IPS DF 6.9 (cell line): ENCODE data around the gene EVI5.
A peak's percentile ranks its signal among the peaks of the same experiment; 100 is the strongest.
"Not testable (repeated sequence)": the region's sequence is repeated elsewhere in the genome, so short reads cannot be mapped to it uniquely, and the experiment has no call there.

Experiments used
- DNase-seq: peaks from one replicate; pipeline ENCODE4 v3.0.0-alpha.2; 2013; ENCODE audit warnings: low read depth, low spot score
- H3K27ac ChIP-seq: one replicate; pipeline ENCODE4 v1.5.1; 2013; ENCODE audit warnings: low read length, control low read depth
- H3K27me3 ChIP-seq: 2 replicates; pipeline ENCODE4 v1.6.1; 2013; ENCODE audit warnings: mild to moderate bottlenecking, low read length; ENCODE audit not compliant: control insufficient read depth, insufficient read depth
- H3K36me3 ChIP-seq: 2 replicates; pipeline ENCODE4 v1.6.1; 2013; ENCODE audit warnings: low read length; ENCODE audit not compliant: control insufficient read depth, insufficient read depth
- H3K4me1 ChIP-seq: 2 replicates; pipeline ENCODE4 v1.6.1; 2013; ENCODE audit warnings: low read length; ENCODE audit not compliant: control insufficient read depth, insufficient read depth
- H3K4me3 ChIP-seq: 2 replicates; pipeline ENCODE4 v1.5.1; 2013; ENCODE audit warnings: mild to moderate bottlenecking, low read length
- H3K9me3 ChIP-seq: 2 replicates; pipeline ENCODE4 v1.6.1; 2013; ENCODE audit warnings: low read length, inconsistent platforms; ENCODE audit not compliant: control insufficient read depth, insufficient read depth
- WGBS: extraction: QIAGEN DNeasy Blood & Tissue Kit; methylation state at CpG from one replicate; pipeline ENCODE4 v1.1.7; 2013; ENCODE audit warnings: mixed read lengths, missing lambda C conversion rate; ENCODE audit not compliant: insufficient read length, insufficient coverage; 5-methylcytosine and 5-hydroxymethylcytosine counted together

EVI5 gene

DNA sequence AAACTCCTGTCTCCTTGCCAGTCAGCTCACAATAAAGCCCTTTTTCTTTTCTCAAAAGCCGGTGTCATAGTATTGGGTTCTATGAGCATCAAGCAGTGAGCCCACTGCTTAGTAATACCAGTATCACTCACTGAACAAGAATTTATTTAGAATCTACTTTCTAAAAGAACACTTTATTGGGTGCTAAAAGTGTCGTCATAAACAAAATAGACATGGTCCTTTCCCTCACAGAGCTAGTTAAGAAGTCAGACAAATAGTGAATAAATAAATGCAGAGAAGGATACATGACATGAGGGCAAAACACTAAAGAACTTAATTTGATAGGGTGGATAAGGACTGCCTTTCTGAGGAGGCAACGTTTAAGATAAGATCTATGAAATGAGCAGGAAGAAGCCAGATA, 32.2 kb downstream of the EVI5 start:
- no peaks in the 10 kb centered on the region for H3K27me3 ChIP-seq
- no peak overlapping the region for H3K27ac ChIP-seq

DNA sequence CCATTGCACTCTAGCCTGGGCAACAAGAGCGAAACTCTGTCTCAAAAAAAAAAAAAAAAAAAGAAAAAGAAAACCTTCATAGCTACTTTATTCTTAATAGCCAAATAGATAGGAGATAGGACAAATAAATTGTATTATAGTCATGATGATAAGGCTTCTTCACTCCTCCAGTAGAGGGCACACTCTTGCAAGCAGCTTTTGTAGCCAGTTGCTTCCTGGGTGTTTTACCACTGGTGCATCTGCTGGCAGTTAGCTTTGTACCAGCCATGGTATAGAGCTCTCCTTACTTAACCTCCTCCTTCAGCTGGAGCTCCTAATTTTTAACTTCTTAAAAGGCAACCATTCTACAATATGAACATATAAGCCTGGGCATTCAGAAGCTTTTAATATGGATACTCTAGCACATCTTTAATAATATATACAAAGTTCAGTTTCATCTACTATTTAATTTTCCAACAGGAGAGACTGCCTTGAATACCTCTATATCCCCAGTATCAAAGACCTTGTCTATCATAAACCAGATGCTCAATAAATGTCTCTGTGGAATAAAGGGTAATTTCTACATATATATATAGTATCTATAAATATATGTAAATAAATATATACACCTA, 35.8 kb downstream of the EVI5 start:
- no peak overlapping the region for H3K4me3 ChIP-seq
- no peak overlapping the region for H3K27ac ChIP-seq
- H3K27me3 ChIP-seq = no peaks in the 10 kb centered on the region
- no peaks in the 10 kb centered on the region for H3K4me1 ChIP-seq
- no peaks in the 10 kb centered on the region for H3K9me3 ChIP-seq
- peak; percentile 27 for DNase-seq
- WGBS = no CpG with 5 or more reads among the region's 1 CpG
- H3K36me3 ChIP-seq = no peaks in the 10 kb centered on the region

More for the DNA sequence above, 32.2 kb downstream of the EVI5 start:
- no peak overlapping the region for H3K4me3 ChIP-seq
- WGBS = no CpG with 5 or more reads among the region's 3 CpGs
- no peak for DNase-seq
- H3K4me1 ChIP-seq = no peaks in the 10 kb centered on the region; the same call in 1 of the 2 replicates
- H3K36me3 ChIP-seq = no peaks in the 10 kb centered on the region
- H3K9me3 ChIP-seq = no peaks in the 10 kb centered on the region

DNA sequence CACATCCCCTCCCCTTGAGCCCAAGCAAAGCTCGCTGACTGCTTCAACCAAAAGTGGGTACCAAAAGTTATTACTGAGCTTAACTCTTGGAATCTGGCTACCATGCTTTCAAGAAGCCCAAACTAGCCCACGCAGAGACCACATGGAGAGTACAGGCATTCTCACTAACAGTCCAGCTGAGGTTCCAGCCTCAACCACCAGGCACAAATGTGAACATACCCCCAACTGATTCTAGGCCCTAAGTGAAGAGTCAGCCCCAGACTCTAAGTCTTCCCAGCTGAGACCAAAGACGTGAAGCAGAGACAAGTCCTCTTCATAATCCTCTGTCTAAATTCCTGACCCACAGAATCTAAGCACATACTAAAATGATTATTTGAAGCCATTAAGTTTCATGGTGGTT, 36.8 kb downstream of the EVI5 start:
- WGBS = no CpG with 5 or more reads among the region's 3 CpGs
- H3K9me3 ChIP-seq = no peaks in the 10 kb centered on the region

DNA sequence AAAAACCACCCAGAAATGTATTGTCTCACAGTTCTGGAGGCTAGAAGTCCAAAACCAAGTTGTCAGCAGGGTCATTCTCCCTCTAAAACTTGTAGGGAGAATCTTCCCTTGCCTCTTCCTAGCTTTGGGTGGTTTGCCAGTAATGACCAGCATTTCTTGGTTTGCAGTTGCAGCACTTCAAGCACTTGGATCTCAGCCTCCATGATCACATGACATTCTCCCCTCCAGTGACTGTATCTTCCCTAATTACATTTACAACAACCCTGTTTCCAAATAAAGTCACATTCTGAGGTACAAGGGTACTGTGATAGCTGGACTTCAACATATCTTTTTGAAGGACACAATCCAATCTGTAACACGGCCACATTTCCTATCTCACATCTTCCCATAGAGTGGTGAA, 37.2 kb downstream of the EVI5 start:
- no peak for DNase-seq

More for the DNA sequence above, 36.8 kb downstream of the EVI5 start:
- no peak overlapping the region for H3K4me3 ChIP-seq
- no peak overlapping the region for H3K27ac ChIP-seq
- H3K36me3 ChIP-seq = no peaks in the 10 kb centered on the region
- H3K4me1 ChIP-seq = no peaks in the 10 kb centered on the region
- H3K27me3 ChIP-seq = no peaks in the 10 kb centered on the region
- DNase-seq = no peak

DNA sequence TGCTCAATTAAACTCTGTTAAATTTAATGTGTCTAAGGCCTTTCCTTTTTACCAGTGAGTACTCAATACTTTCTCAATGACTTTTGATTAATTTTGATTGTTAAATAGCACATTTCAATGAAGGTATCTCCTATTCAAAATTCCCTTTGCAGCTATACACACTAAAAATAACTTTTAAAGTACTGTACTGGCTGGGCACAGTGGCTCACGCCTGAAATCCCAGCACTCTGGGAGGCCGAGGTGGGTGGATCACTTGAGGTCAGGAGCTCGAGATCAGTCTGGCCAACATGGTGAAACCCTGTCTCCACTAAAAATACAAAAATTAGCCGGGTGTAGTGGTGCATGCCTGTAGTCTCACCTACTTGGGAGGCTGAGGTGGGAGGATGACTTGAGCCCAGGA, 38.7 kb downstream of the EVI5 start:
- not testable (repeated sequence) for H3K9me3 ChIP-seq, H3K36me3 ChIP-seq, H3K4me3 ChIP-seq, H3K27me3 ChIP-seq, H3K27ac ChIP-seq, H3K4me1 ChIP-seq, DNase-seq
- no CpG with 5 or more reads among the region's 4 CpGs for WGBS

More for the DNA sequence above, 37.2 kb downstream of the EVI5 start:
- no peaks in the 10 kb centered on the region for H3K36me3 ChIP-seq
- H3K27ac ChIP-seq = no peak overlapping the region
- no peak overlapping the region for H3K4me3 ChIP-seq
- H3K9me3 ChIP-seq = no peaks in the 10 kb centered on the region
- WGBS = no CpG with 5 or more reads among the region's 1 CpG
- H3K27me3 ChIP-seq = no peaks in the 10 kb centered on the region
- no peaks in the 10 kb centered on the region for H3K4me1 ChIP-seq

DNA sequence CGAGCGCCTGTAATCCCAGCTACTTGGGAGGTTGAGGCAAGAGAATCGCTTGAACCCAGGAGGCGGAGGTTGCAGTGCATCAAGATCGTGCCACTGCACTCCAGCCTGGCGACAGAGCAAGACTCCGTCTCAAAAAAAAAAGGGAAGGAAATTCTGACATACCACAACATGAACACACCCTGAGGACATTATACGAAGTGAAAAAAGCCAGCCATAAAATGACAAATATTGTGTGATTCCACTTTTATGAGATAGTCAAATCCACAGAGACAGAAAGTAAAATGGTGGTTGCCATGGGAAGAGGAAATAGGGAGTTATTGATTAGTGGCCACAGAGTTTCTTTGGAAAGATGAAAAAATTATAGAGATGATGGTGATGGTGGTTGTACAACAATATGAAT, 41.7 kb downstream of the EVI5 start:
- no peak for DNase-seq
- WGBS = no CpG with 5 or more reads among the region's 8 CpGs

DNA sequence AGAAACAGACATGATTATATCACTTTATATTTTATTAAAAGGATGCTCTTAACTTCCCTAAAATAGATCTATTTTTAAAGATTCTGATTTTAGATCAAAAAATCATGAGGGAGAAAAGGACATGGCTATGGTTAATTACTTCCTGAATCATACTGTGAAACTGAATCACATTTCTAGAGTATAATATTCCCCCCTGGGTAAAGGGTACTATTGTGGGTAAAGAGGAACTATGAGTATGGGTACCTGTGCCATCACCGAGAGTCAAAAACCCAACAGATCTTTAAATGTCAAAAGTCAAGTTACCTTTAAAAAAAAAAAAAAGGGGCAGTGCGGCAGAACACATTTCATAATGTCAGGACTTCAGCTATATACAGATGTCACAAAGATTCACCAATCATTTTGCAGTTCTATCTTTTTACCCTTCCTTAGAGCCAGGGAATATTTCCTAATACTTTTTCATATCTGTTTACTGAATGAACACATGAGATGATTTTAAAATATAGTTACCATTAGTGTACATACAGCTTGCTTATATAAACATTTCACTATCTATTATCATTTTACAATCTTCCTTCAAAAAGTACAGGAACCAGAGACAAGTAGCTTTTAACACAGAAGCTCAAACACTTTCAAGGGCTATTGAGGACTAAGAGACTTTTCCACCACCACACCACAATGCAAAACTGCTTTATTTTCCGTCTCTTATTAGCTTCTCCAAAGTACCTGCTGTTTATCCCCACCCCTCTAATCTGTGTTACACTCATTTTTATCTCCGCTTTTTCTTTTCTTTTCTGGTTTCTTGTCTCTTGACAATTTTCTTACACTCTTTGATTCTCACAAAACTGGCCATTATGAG, 45.0 kb downstream of the EVI5 start:
- Histone ChIP-seq H3K4me3 (no peak overlapping the region), H3K27ac (no peak overlapping the region), H3K9me3 (no peaks in the 10 kb centered on the region), H3K4me1 (no peaks in the 10 kb centered on the region), H3K27me3 (no peaks in the 10 kb centered on the region), H3K36me3 (no peaks in the 10 kb centered on the region)
- DNase-seq = no peak
- no CpG with 5 or more reads among the region's 4 CpGs for WGBS

More for the DNA sequence above, 41.7 kb downstream of the EVI5 start:
- Histone ChIP-seq H3K36me3 (no peaks in the 10 kb centered on the region), H3K4me1 (no peaks in the 10 kb centered on the region), H3K27me3 (no peaks in the 10 kb centered on the region), H3K9me3 (no peaks in the 10 kb centered on the region), H3K4me3 (no peak overlapping the region), H3K27ac (no peak overlapping the region)

DNA sequence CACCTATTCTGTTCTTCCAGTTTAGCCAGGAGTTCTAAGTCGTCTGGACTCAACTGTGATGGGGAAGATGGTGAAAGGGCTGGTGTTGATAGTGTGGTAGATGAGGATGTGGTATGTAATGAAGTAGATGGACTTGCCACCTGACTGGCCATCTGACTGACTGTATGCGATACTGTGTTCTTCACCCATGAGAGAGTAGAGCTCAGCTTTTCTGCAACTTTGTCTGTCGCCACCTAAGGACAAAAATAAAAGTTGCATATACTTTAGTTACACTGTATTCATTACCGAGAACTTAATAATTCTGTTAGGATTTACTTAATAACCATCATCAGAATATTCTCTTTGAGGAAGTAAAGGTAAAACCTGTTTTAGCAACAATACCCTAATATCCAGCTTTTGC, 48.5 kb downstream of the EVI5 start:
- no peaks in the 10 kb centered on the region for H3K4me1 ChIP-seq
- no peak for DNase-seq
- no peaks in the 10 kb centered on the region for H3K27me3 ChIP-seq
- H3K36me3 ChIP-seq = no peaks in the 10 kb centered on the region
- WGBS = no CpG with 5 or more reads among the region's 4 CpGs
- no peaks in the 10 kb centered on the region for H3K9me3 ChIP-seq
- no peak overlapping the region for H3K4me3 ChIP-seq
- H3K27ac ChIP-seq = no peak overlapping the region

DNA sequence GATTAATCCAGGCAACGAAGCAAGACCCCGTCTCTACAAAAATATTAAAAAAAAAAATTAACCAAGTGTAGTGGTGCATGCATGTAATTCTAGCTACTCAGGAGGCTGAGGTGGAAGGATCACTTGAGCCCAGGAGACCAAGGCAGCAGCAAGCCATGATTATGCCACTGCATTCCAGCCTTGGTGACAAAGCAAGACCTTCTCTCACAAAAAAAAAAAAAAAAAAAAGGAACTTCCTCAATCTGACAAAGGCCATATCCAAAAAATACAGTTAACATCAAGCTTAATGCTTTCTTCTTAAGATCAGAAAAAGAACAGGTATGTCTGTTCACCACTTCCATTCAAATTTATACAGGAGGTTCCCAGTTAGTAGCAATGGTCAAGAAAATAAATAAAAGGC, 54.4 kb downstream of the EVI5 start:
- DNase-seq = no peak
- WGBS = no CpG with 5 or more reads among the region's 2 CpGs
- Histone ChIP-seq H3K27ac (no peak overlapping the region), H3K4me3 (no peak overlapping the region), H3K36me3 (no peaks in the 10 kb centered on the region), H3K27me3 (no peaks in the 10 kb centered on the region), H3K9me3 (no peaks in the 10 kb centered on the region), H3K4me1 (no peaks in the 10 kb centered on the region)

DNA sequence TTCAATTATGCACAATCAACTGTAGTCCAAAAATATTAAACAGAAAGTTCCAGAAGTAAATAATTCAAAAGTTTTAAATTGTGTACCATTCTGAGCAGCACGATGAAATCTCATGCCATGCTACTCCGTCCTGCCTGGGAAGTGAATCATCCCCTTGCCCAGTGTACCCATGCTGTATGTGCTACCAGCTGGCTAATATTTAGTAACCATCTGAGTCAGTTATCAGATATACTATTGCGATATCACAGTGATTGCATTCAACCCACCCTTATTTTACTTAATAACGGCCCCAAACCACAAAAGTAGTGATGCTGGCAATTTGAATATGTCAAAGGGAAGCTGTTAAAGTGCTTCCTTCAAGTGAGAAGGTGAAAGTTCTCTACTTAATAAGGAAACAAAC, 56.2 kb downstream of the EVI5 start:
- no peak for DNase-seq
- no CpG with 5 or more reads among the region's 4 CpGs for WGBS

More for the DNA sequence above, 56.2 kb downstream of the EVI5 start:
- Histone ChIP-seq H3K27ac (no peak overlapping the region), H3K27me3 (no peaks in the 10 kb centered on the region), H3K9me3 (no peaks in the 10 kb centered on the region), H3K4me1 (no peaks in the 10 kb centered on the region), H3K4me3 (no peak overlapping the region), H3K36me3 (no peaks in the 10 kb centered on the region)
